K562 (cell line): ENCODE measurements around the gene NKAPL. TPM values are rescaled to one million over a fixed set of nuclear protein-coding genes. Genes with fewer than 3 reads are reported as not detected.

Experiments used
- ARHGAP35 ChIP-seq: fragments of 450-650 bp; IDR thresholded peaks from 2 replicates; pipeline ENCODE4 v1.6.1; 2018; ENCODE audit not compliant: partially characterized antibody
- BRCA1 ChIP-seq, 2 experiments: fragments of 450-650 bp in 1 of 2; sonication (generic) in 1 of 2; formaldehyde crosslinking in 1 of 2; IDR thresholded peaks; 2 replicates each; pipeline versions ENCODE4 v1.5.0 to v1.6.1; 2017 to 2020; ENCODE audit warnings: mild to moderate bottlenecking in 1 of 2, missing genetic modification reagents in 1 of 2
- CBX2 ChIP-seq: fragments of 200-600 bp; sonication (generic); IDR thresholded peaks from one replicate; pipeline ENCODE4 v1.6.1; 2012; ENCODE audit warnings: mild to moderate bottlenecking, low read length, inconsistent platforms; ENCODE audit not compliant: insufficient read depth, poor library complexity, severe bottlenecking
- CSDE1 ChIP-seq, 2 experiments: fragments of 450-650 bp; IDR thresholded peaks; 2 replicates each; pipeline ENCODE4 v1.6.1; 2016; ENCODE audit warnings: mild to moderate bottlenecking in 1 of 2
- ESRRA ChIP-seq: fragments of 450-650 bp; IDR thresholded peaks from 2 replicates; pipeline ENCODE4 v1.6.1; 2014; ENCODE audit warnings: low read depth, mild to moderate bottlenecking, moderate library complexity, borderline replicate concordance
- HNRNPUL1 ChIP-seq: fragments of 200-400 bp; formaldehyde crosslinking; IDR thresholded peaks from 2 replicates; pipeline ENCODE4 v1.6.1; 2017; ENCODE audit warnings: low read length
- MTF1 ChIP-seq: fragments of 250-450 bp; sonication (Bioruptor Pico); IDR thresholded peaks from 2 replicates; pipeline ENCODE4 v1.9.0; 2021; ENCODE audit warnings: moderate library complexity, mild to moderate bottlenecking, inconsistent platforms, borderline replicate concordance
- MYC ChIP-seq, 2 experiments: fragments of 250-450 bp in 1 of 2; sonication (Bioruptor Pico) in 1 of 2; IDR thresholded peaks; 2 replicates each; pipeline versions ENCODE4 v1.5.1 to v1.6.1; 2012 to 2021; ENCODE audit warnings: low read depth in 2 of 2, borderline replicate concordance in 1 of 2, improper control_type of control experiment in 1 of 2, low read length in 1 of 2, mild to moderate bottlenecking in 1 of 2, moderate library complexity in 1 of 2
- NEUROD1 ChIP-seq: fragments of 150-350 bp; IDR thresholded peaks from 2 replicates; pipeline ENCODE4 v1.6.1; 2014; ENCODE audit warnings: borderline replicate concordance, low read length, low read depth; ENCODE audit not compliant: partially characterized antibody
- NFIC ChIP-seq: fragments of 450-650 bp; IDR thresholded peaks from 2 replicates; pipeline ENCODE4 v1.6.1; 2017; ENCODE audit warnings: mild to moderate bottlenecking, inconsistent platforms
- PML ChIP-seq: IDR thresholded peaks from 2 replicates; pipeline ENCODE4 v1.6.1; 2012; ENCODE audit warnings: low read length, inconsistent platforms
- STAT5A ChIP-seq: IDR thresholded peaks from 2 replicates; pipeline ENCODE4 v1.6.1; 2012; ENCODE audit warnings: low read length, inconsistent platforms, borderline replicate concordance
- STAT5B ChIP-seq: fragments of 250-450 bp; sonication (Bioruptor Pico); IDR thresholded peaks from 2 replicates; pipeline ENCODE4 v1.8.0; 2021; ENCODE audit warnings: mild to moderate bottlenecking, inconsistent platforms
- TARDBP ChIP-seq: fragments of 450-650 bp; IDR thresholded peaks from 2 replicates; pipeline ENCODE4 v1.6.1; 2016
- TBL1XR1 ChIP-seq, 2 experiments: IDR thresholded peaks; 2 replicates each; pipeline ENCODE4 v1.6.1; 2012; ENCODE audit warnings: improper control_type of control experiment in 2 of 2, low read length in 2 of 2, mild to moderate bottlenecking in 1 of 2
- ZNF3 ChIP-seq: fragments of 250-450 bp; sonication (Bioruptor Pico); IDR thresholded peaks from 2 replicates; pipeline ENCODE4 v1.5.0; 2021; ENCODE audit warnings: mild to moderate bottlenecking, moderate library complexity
- polyA plus RNA-seq, 8 experiments: library from polyadenylated mRNA; depleted of rRNA in 4 of 8; stranded (reverse) in 5 of 8; unstranded in 3 of 8; fragments of >200 nt; fragmentation: Nextera tagmentation in 2 of 8; fragmentation: Illumina TruSeq in 1 of 8; extraction: Ambion mirVana in 2 of 8; extraction: Trizol in 1 of 8; gene quantifications; 2 replicates each; pipeline versions ENCODE4 v1.2.1 to v1.2.3, GENCODE V29; 2011 to 2014; ENCODE audit warnings: inconsistent platforms in 1 of 8, missing spikeins in 1 of 8
- total RNA-seq, 7 experiments: library from RNA; depleted of rRNA in 6 of 7; stranded (reverse); fragments of >200 nt in 6 of 7; fragmentation: Illumina TruSeq in 2 of 7; extraction: Trizol in 2 of 7; gene quantifications; 2 replicates each; pipeline versions ENCODE4 v1.2.1 to v1.2.3, GENCODE V29; 2011 to 2021; ENCODE audit warnings: low replicate concordance in 1 of 7
- TF ChIP-seq, protein P1 (sequence below): sonication (generic); formaldehyde crosslinking; IDR thresholded peaks from 2 replicates; pipeline ENCODE4 v1.9.0; 2022; ENCODE audit warnings: mild to moderate bottlenecking, missing genetic modification reagents
- TF ChIP-seq, protein P2 (sequence below): sonication (generic); formaldehyde crosslinking; IDR thresholded peaks from 2 replicates; pipeline ENCODE4 v1.8.1; 2022; ENCODE audit warnings: missing genetic modification reagents
- TF ChIP-seq, protein P3 (sequence below): sonication (generic); formaldehyde crosslinking; IDR thresholded peaks from 2 replicates; pipeline ENCODE4 v1.8.0; 2022; ENCODE audit warnings: missing genetic modification reagents, mild to moderate bottlenecking, moderate library complexity, borderline replicate concordance
- TF ChIP-seq, protein P4 (sequence below): sonication (generic); formaldehyde crosslinking; IDR thresholded peaks from 2 replicates; pipeline ENCODE4 v1.8.0; 2022; ENCODE audit warnings: mild to moderate bottlenecking, missing genetic modification reagents, borderline replicate concordance
- TF ChIP-seq, protein P5 (sequence below): fragments of 450-650 bp; IDR thresholded peaks from 2 replicates; pipeline ENCODE4 v1.6.1; 2016; ENCODE audit warnings: missing biosample characterization, missing genetic modification characterization

Gene NKAPL
- total and polyA plus RNA-seq, 9 of the 15 experiments (the other 6 are each of a cell fraction or from before 2014, with no cell fraction given) = not detected

DNA sequence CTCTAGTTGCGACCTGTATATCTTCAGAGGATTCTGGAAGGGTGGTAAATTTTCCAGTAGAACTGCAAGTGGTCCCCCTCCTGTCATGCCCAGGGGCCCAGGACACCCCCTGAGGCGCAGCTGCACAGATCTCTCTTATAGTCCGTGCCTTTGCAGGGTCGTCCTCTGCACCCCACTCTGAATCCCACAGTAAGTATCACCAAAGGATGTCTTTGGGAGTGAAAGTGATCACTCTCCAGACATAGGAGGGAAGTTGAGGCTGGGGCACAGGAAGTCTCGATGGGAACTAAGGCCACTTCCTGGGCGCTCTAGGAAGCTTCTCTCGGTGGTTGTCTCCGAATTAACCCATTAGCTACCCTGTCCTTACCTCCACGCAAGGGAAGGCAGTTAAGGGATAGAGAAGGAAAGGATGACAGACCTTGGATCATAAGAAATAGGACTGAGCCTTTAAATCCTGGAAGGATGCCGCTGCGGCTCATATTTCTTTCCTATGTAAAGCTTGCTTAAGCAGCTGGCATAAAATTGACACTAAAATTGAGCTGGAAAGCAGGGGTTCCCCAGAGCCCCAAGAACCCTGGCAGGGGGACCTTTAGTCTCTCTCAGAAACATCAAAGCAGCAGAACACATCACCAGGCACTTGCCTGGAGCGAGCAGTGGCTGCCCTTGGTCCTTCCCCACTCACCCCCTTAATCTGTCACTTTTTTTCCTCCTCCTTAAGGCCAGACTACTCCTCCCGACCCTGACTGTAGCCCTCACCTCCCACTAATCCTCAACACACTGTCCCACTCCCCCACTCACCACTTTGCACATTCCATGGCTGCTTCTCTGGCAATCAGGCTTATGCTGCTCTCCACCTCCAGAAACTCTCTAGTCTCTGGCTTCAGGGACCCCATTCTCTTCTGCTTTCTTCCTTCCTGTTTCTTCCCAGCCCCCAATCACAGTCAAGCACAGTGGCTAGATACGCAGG is 6.8 kb upstream of the NKAPL start, which contains the start of gene ZKSCAN4 (continued):
- 0 out of 2 replicates have a peak, but pooled peaks have one; percentile 56 for TF ChIP-seq MYC (IDR thresholded peaks at IDR 0.05; ENCODE audit: low read depth, low read length)
- TF ChIP-seq MYC (CRISPR knock-in tag; IDR thresholded peaks at IDR 0.05; ENCODE audit: borderline replicate concordance, low read depth) = no peak
- TF ChIP-seq, protein P1, sequence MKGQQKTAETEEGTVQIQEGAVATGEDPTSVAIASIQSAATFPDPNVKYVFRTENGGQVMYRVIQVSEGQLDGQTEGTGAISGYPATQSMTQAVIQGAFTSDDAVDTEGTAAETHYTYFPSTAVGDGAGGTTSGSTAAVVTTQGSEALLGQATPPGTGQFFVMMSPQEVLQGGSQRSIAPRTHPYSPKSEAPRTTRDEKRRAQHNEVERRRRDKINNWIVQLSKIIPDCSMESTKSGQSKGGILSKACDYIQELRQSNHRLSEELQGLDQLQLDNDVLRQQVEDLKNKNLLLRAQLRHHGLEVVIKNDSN (CRISPR knock-in tag) = no peak
- TF ChIP-seq, protein P2, sequence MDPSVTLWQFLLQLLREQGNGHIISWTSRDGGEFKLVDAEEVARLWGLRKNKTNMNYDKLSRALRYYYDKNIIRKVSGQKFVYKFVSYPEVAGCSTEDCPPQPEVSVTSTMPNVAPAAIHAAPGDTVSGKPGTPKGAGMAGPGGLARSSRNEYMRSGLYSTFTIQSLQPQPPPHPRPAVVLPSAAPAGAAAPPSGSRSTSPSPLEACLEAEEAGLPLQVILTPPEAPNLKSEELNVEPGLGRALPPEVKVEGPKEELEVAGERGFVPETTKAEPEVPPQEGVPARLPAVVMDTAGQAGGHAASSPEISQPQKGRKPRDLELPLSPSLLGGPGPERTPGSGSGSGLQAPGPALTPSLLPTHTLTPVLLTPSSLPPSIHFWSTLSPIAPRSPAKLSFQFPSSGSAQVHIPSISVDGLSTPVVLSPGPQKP (CRISPR knock-in tag) = no peak
- peak; percentile 27 for TF ChIP-seq NEUROD1
- TF ChIP-seq ARHGAP35 = no peak
- peak in 1 of 2 experiments; percentile 52; a peak in 2 of 4 replicates for TF ChIP-seq TBL1XR1 (IDR thresholded peaks at IDR 0.05; ENCODE audit: low read length in 2 of 2)
- TF ChIP-seq, protein P3, sequence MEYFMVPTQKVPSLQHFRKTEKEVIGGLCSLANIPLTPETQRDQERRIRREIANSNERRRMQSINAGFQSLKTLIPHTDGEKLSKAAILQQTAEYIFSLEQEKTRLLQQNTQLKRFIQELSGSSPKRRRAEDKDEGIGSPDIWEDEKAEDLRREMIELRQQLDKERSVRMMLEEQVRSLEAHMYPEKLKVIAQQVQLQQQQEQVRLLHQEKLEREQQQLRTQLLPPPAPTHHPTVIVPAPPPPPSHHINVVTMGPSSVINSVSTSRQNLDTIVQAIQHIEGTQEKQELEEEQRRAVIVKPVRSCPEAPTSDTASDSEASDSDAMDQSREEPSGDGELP (CRISPR knock-in tag) = peak; percentile 25
- no peak for TF ChIP-seq MTF1 (CRISPR knock-in tag)
- no peak for TF ChIP-seq ZNF3 (CRISPR knock-in tag)
- peak; percentile 68 for TF ChIP-seq ESRRA
- TF ChIP-seq STAT5B = no peak
- TF ChIP-seq TARDBP = peak; percentile 83
- no peak for TF ChIP-seq CBX2
- TF ChIP-seq HNRNPUL1 = no peak
- TF ChIP-seq, protein P4, sequence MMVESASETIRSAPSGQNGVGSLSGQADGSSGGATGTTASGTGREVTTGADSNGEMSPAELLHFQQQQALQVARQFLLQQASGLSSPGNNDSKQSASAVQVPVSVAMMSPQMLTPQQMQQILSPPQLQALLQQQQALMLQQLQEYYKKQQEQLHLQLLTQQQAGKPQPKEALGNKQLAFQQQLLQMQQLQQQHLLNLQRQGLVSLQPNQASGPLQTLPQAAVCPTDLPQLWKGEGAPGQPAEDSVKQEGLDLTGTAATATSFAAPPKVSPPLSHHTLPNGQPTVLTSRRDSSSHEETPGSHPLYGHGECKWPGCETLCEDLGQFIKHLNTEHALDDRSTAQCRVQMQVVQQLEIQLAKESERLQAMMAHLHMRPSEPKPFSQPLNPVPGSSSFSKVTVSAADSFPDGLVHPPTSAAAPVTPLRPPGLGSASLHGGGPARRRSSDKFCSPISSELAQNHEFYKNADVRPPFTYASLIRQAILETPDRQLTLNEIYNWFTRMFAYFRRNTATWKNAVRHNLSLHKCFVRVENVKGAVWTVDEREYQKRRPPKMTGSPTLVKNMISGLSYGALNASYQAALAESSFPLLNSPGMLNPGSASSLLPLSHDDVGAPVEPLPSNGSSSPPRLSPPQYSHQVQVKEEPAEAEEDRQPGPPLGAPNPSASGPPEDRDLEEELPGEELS (CRISPR knock-in tag) = no peak
- TF ChIP-seq, protein P5, sequence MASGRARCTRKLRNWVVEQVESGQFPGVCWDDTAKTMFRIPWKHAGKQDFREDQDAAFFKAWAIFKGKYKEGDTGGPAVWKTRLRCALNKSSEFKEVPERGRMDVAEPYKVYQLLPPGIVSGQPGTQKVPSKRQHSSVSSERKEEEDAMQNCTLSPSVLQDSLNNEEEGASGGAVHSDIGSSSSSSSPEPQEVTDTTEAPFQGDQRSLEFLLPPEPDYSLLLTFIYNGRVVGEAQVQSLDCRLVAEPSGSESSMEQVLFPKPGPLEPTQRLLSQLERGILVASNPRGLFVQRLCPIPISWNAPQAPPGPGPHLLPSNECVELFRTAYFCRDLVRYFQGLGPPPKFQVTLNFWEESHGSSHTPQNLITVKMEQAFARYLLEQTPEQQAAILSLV (tag) = no peak
- TF ChIP-seq STAT5A = peak; percentile 39; the same call in 1 of the 2 replicates
- peak; percentile 65 for TF ChIP-seq PML
- TF ChIP-seq CSDE1 (IDR thresholded peaks at IDR 0.05) = 0 out of 4 replicates have a peak, but pooled peaks of 1 of the 2 experiments have one; percentile 48
- TF ChIP-seq BRCA1 (IDR thresholded peaks at IDR 0.05) = no peak
- no peak for TF ChIP-seq BRCA1 (CRISPR knock-in tag; IDR thresholded peaks at IDR 0.05)
- peak; percentile 59 for TF ChIP-seq NFIC
